Coronary artery (tissue), 2 donors: Measurements from ENCODE around the gene ALKBH1.
"Not testable (repeated sequence)": the region's sequence is repeated elsewhere in the genome, so short reads cannot be mapped to it uniquely, and the experiment has no call there.

ENCODE experiments used
- DNase-seq: peaks from one replicate; pipeline ENCODE4 v3.0.0-alpha.2; 2017; ENCODE audit warnings: low spot score
- H3K27ac ChIP-seq, 2 donors: fragments of 200-600 bp; sonication (generic); one replicate each; pipeline ENCODE4 v1.5.1; 2016 to 2019
- H3K4me3 ChIP-seq: fragments of 200-600 bp; sonication (generic); 2 replicates; pipeline ENCODE4 v1.5.1; 2016; ENCODE audit warnings: mild to moderate bottlenecking, moderate library complexity
- CTCF ChIP-seq: fragments of 200-600 bp; sonication (generic); IDR thresholded peaks from one replicate; pipeline ENCODE4 v1.5.1; 2019; ENCODE audit warnings: antibody characterized with exemption

The ALKBH1 gene

GRCh38 chr14:77673193-77673592 is 34.6 kb downstream of the ALKBH1 start:
- no peak overlapping the region for H3K4me3 ChIP-seq
- no peak for DNase-seq
- TF ChIP-seq CTCF = no peak
- no peak overlapping the region for H3K27ac ChIP-seq

- DNase-seq = no peak
- no peak overlapping the region for H3K27ac ChIP-seq
- H3K4me3 ChIP-seq = no peak overlapping the region
- no peak for TF ChIP-seq CTCF
These were observed 40.5 kb downstream of the ALKBH1 start for GRCh38 chr14:77667331-77667730.

GRCh38 chr14:77663293-77663692 is 44.5 kb downstream of the ALKBH1 start:
- TF ChIP-seq CTCF = no peak
- Histone ChIP-seq H3K27ac (peak overlapping the region in 1 of 2 donors; percentile 25), H3K4me3 (no peak overlapping the region)
- DNase-seq = no peak

GRCh38 chr14:77661562-77661961 is 46.3 kb downstream of the ALKBH1 start:
- not testable (repeated sequence) for H3K27ac ChIP-seq, DNase-seq, H3K4me3 ChIP-seq

- H3K4me3 ChIP-seq = no peak overlapping the region
- no peak for DNase-seq
- TF ChIP-seq CTCF = no peak
- H3K27ac ChIP-seq = no peak overlapping the region
These were observed 47.1 kb downstream of the ALKBH1 start for GRCh38 chr14:77660754-77661153.

GRCh38 chr14:77659831-77660230 is 48.0 kb downstream of the ALKBH1 start:
- TF ChIP-seq CTCF = no peak
- DNase-seq = no peak
- H3K27ac ChIP-seq = peak overlapping the region in 1 of 2 donors; percentile 23
- H3K4me3 ChIP-seq = no peak overlapping the region

GRCh38 chr14:77657280-77657679 is 50.5 kb downstream of the ALKBH1 start:
- Histone ChIP-seq H3K27ac (peak overlapping the region in 1 of 2 donors; percentile 16), H3K4me3 (no peak overlapping the region)
- TF ChIP-seq CTCF = no peak
- DNase-seq = no peak

- TF ChIP-seq CTCF = no peak
- no peak overlapping the region for H3K4me3 ChIP-seq
- no peak for DNase-seq
- no peak overlapping the region for H3K27ac ChIP-seq
These were observed 53.8 kb downstream of the ALKBH1 start for GRCh38 chr14:77654001-77654441.
